Activated gamma-delta T cell treated with Interleukin-2 at 50 U/mL for 16 hours (primary cell): ENCODE measurements around the gene USP32.
"Not testable (repeated sequence)": the region's sequence is repeated elsewhere in the genome, so short reads cannot be mapped to it uniquely, and the experiment has no call there.

ENCODE experiments used
- DNase-seq: peaks from one replicate; pipeline ENCODE4 v3.0.0-alpha.2; 2020

Gene USP32

GRCh38 chr17:60392042-60392844 is at the start of gene USP32:
Gene USP32, minus strand, starts transcription at chr17:60392133. Its CDS starts 194 bp downstream, at chr17:60391939.
- DNase-seq = peak; percentile 99

GRCh38 chr17:60439501-60439900 is 47.6 kb upstream of the USP32 start:
- no peak for DNase-seq

- no peak for DNase-seq
These were observed 44.7 kb upstream of the USP32 start for GRCh38 chr17:60436676-60437075.

- peak; percentile 52 for DNase-seq
These were observed 43.6 kb upstream of the USP32 start for GRCh38 chr17:60435244-60436167.

GRCh38 chr17:60433021-60433997 is 41.4 kb upstream of the USP32 start:
- DNase-seq = not testable (repeated sequence)

GRCh38 chr17:60430561-60430960 is 38.6 kb upstream of the USP32 start:
- DNase-seq = not testable (repeated sequence)

- DNase-seq = not testable (repeated sequence)
These were observed 36.6 kb upstream of the USP32 start for GRCh38 chr17:60428491-60428890.

- no peak for DNase-seq
These were observed 34.7 kb upstream of the USP32 start for GRCh38 chr17:60426596-60426995.

- DNase-seq = no peak
These were observed 33.7 kb upstream of the USP32 start for GRCh38 chr17:60425626-60426025.

GRCh38 chr17:60423865-60424264 is 31.9 kb upstream of the USP32 start:
- DNase-seq = no peak

GRCh38 chr17:60422162-60422665 is 30.3 kb upstream of the USP32 start, which contains the start of gene CHCT1:
Gene CHCT1, plus strand, starts transcription at chr17:60422489. Its CDS starts 104 bp downstream, at chr17:60422593.
- DNase-seq = no peak

- peak; percentile 73 for DNase-seq
These were observed 29.6 kb upstream of the USP32 start for GRCh38 chr17:60421273-60422161.

- not testable (repeated sequence) for DNase-seq
These were observed 27.9 kb upstream of the USP32 start for GRCh38 chr17:60419875-60420274.

GRCh38 chr17:60419003-60419402 is 27.1 kb upstream of the USP32 start:
- DNase-seq = not testable (repeated sequence)

GRCh38 chr17:60416368-60416925 is 24.5 kb upstream of the USP32 start:
- no peak for DNase-seq

- no peak for DNase-seq
These were observed 23.2 kb upstream of the USP32 start for GRCh38 chr17:60415146-60415545.

GRCh38 chr17:60412701-60413100 is 20.8 kb upstream of the USP32 start:
- no peak for DNase-seq

- no peak for DNase-seq
These were observed 18.1 kb upstream of the USP32 start for GRCh38 chr17:60410001-60410400.

- no peak for DNase-seq
These were observed 15.0 kb upstream of the USP32 start for GRCh38 chr17:60406887-60407286.

- DNase-seq = no peak
These were observed 12.0 kb upstream of the USP32 start for GRCh38 chr17:60403962-60404361.

- no peak for DNase-seq
These were observed 11.5 kb upstream of the USP32 start for GRCh38 chr17:60403523-60403810.
